ENCODE measurements around the gene KPNB1.

GRCh38 chr17:47701608-47702007, 51.9 kb downstream of the KPNB1 start:
- no peak for TF ChIP-seq CTCF (IDR thresholded peaks at IDR 0.05; ENCODE audit: insufficient read depth, low read length)
- TF ChIP-seq POLR2AphosphoS5 (IDR thresholded peaks at IDR 0.05; ENCODE audit: low read depth): no peak
- TF ChIP-seq REST (IDR thresholded peaks at IDR 0.05; ENCODE audit: insufficient replicate concordance, low read depth): no peak
- no peak for TF ChIP-seq SPI1 (IDR thresholded peaks at IDR 0.05; ENCODE audit: borderline replicate concordance, low read depth)
- no peak for TF ChIP-seq GABPA (IDR thresholded peaks at IDR 0.05; ENCODE audit: low read depth)
